ENCODE data around the gene CCZ1. TPM values are rescaled to one million over a fixed set of nuclear protein-coding genes. Genes with fewer than 3 reads are reported as not detected.
"Not testable (repeated sequence)": the region's sequence is repeated elsewhere in the genome, so short reads cannot be mapped to it uniquely, and the experiment has no call there.

The CCZ1 gene
- 56.4 TPM for polyA plus RNA-seq
- long read RNA-seq, donor 1, partial matches to known transcripts = 0 of 4 reads
- long read RNA-seq, donor 1, other reads (novel, unspliced or antisense) = 0 of 4 reads
- long read RNA-seq, donor 2, transcript CCZ1-201 (15 exons, 1,802 nt) = major isoform, 22 of 25 reads
- long read RNA-seq, donor 2, partial matches to known transcripts = 0 of 25 reads
- long read RNA-seq, donor 2, other reads (novel, unspliced or antisense) = 0 of 25 reads
- long read RNA-seq, donor 3, transcript CCZ1-201 (15 exons, 1,802 nt) = major isoform, 18 of 29 reads
- long read RNA-seq, donor 3, partial matches to known transcripts = 6 of 29 reads
- long read RNA-seq, donor 3, other reads (novel, unspliced or antisense) = 0 of 29 reads
- long read RNA-seq, donor 4, partial matches to known transcripts = 0 of 1 reads
- long read RNA-seq, donor 4, other reads (novel, unspliced or antisense) = 0 of 1 reads
- long read RNA-seq, donor 5, transcript CCZ1-201 (15 exons, 1,802 nt) = major isoform, 8 of 11 reads
- long read RNA-seq, donor 5, partial matches to known transcripts = 0 of 11 reads
- long read RNA-seq, donor 5, other reads (novel, unspliced or antisense) = 0 of 11 reads
- long read RNA-seq, donor 6, transcript CCZ1-201 (15 exons, 1,802 nt) = major isoform, 14 of 25 reads
- long read RNA-seq, donor 6, partial matches to known transcripts = 6 of 25 reads
- long read RNA-seq, donor 6, other reads (novel, unspliced or antisense) = 0 of 25 reads
- long read RNA-seq, donor 7, transcript CCZ1-201 (15 exons, 1,802 nt) = major isoform, 10 of 11 reads
- long read RNA-seq, donor 7, partial matches to known transcripts = 0 of 11 reads
- long read RNA-seq, donor 7, other reads (novel, unspliced or antisense) = 0 of 11 reads
- long read RNA-seq, donor 8, transcript CCZ1-201 (15 exons, 1,802 nt) = major isoform, 6 of 11 reads
- long read RNA-seq, donor 8, partial matches to known transcripts = 0 of 11 reads
- long read RNA-seq, donor 8, other reads (novel, unspliced or antisense) = 0 of 11 reads
- long read RNA-seq, donor 9, transcript CCZ1-201 (15 exons, 1,802 nt) = major isoform, 19 of 23 reads
- long read RNA-seq, donor 9, partial matches to known transcripts = 0 of 23 reads
- long read RNA-seq, donor 9, other reads (novel, unspliced or antisense) = 0 of 23 reads
- long read RNA-seq, donor 10, transcript CCZ1-201 (15 exons, 1,802 nt) = major isoform, 23 of 32 reads
- long read RNA-seq, donor 10, partial matches to known transcripts = 8 of 32 reads
- long read RNA-seq, donor 10, other reads (novel, unspliced or antisense) = 0 of 32 reads
- long read RNA-seq, donor 11, transcript CCZ1-201 (15 exons, 1,802 nt) = major isoform, 6 of 8 reads
- long read RNA-seq, donor 11, partial matches to known transcripts = 0 of 8 reads
- long read RNA-seq, donor 11, other reads (novel, unspliced or antisense) = 0 of 8 reads

DNA sequence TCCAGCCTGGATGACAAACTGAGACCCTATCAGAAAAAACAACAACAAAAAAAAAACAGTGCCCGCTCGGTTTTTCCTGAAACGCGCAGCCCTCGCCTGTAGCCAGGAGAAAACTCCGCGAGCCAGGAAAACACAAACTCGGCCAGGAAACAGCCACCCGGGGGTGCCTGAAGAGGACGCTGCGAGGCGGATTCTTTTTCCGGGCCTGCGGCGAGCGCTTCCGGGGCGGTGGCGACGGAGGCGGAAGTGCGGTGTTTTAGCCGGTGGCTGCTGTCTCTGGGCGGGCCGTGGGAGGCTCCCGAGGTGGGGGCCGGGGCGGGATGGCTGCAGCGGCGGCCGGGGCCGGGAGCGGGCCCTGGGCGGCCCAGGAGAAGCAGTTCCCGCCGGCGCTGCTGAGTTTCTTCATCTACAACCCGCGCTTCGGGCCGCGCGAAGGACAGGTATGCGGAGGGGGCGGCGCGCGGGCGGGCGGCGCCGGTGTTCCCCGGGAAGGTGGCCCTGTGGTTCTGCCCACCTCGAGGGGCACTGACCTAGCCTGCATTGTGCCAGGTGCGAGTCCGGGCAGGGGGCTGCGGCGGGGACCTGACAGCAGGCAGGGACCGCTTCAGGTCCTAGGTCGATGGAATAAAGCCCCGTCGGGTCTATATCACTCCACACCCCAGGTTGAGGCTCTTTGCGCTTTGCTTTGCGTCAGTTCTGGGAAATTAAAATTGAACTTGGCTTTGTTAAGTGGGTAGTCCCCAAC lies at the start of gene CCZ1:
CCZ1 (plus strand) TSS at position 254 of the 745 bp plus-strand sequence; CDS start at position 321, 67 bp downstream.
- not testable (repeated sequence) for H3K9me3 ChIP-seq (ENCODE audit: control insufficient read depth, low read depth, low read length); H3K36me3 ChIP-seq (ENCODE audit: control insufficient read depth, insufficient read depth, low read length); H3K27me3 ChIP-seq (ENCODE audit: control insufficient read depth, insufficient read depth, low read length); H3K4me1 ChIP-seq (ENCODE audit: control insufficient read depth, insufficient read depth, low read length)
- Histone ChIP-seq H3K4me3 (ENCODE audit: low read length) (peak within 1 kb of the TSS; percentile 41), H3K27ac (ENCODE audit: low read length) (peak within 1 kb of the TSS; percentile 21)
- WGBS (ENCODE audit: insufficient coverage, low lambda C conversion rate) = no CpG with 5 or more reads among the region's 64 CpGs
- DNase-seq = peak; percentile 12 to 75

- Histone ChIP-seq H3K36me3 (ENCODE audit: control insufficient read depth, insufficient read depth, low read length) (no peaks in the 10 kb centered on the region), H3K27me3 (ENCODE audit: control insufficient read depth, insufficient read depth, low read length) (no peaks in the 10 kb centered on the region), H3K27ac (ENCODE audit: low read length) (no peak overlapping the region), H3K4me1 (ENCODE audit: control insufficient read depth, insufficient read depth, low read length) (no peaks in the 10 kb centered on the region), H3K9me3 (ENCODE audit: control insufficient read depth, low read depth, low read length) (no peaks in the 10 kb centered on the region), H3K4me3 (ENCODE audit: low read length) (no peak overlapping the region)
- no peak for DNase-seq
- WGBS (ENCODE audit: insufficient coverage, low lambda C conversion rate) = no CpG with 5 or more reads among the region's 8 CpGs
These were observed 47.6 kb upstream of the CCZ1 start for GRCh38 chr7:5850944-5851343.

DNA sequence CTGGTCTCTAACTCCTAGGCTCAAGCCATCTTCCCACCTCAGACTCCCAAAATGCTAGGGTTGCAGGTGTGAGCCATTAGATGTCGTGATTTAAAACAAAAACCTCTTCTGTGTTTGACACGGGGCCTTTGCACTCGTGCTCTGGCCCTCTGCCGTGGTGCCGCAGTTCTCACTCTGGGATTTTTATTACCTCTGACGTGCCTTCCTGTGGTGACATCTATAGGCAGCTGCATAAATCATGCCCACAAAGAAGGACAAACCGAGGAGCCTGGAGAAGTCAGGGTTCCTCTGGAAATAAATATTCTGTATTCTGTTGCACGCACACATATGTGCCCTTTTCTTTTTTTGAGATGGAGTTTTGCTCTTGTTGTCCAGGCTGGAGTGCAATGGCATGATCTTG lies 43.8 kb upstream of the CCZ1 start:
- WGBS (ENCODE audit: insufficient coverage, low lambda C conversion rate) = 100% methylated on average over 3 of the region's 8 CpGs
- Histone ChIP-seq H3K27me3 (ENCODE audit: control insufficient read depth, insufficient read depth, low read length) (no peaks in the 10 kb centered on the region), H3K4me1 (ENCODE audit: control insufficient read depth, insufficient read depth, low read length) (no peaks in the 10 kb centered on the region), H3K27ac (ENCODE audit: low read length) (no peak overlapping the region), H3K36me3 (ENCODE audit: control insufficient read depth, insufficient read depth, low read length) (no peaks in the 10 kb centered on the region), H3K4me3 (ENCODE audit: low read length) (no peak overlapping the region), H3K9me3 (ENCODE audit: control insufficient read depth, low read depth, low read length) (no peaks in the 10 kb centered on the region)
- DNase-seq = no peak

- H3K9me3 ChIP-seq (ENCODE audit: control insufficient read depth, low read depth, low read length); H3K4me3 ChIP-seq (ENCODE audit: low read length); H3K27me3 ChIP-seq (ENCODE audit: control insufficient read depth, insufficient read depth, low read length); H3K27ac ChIP-seq (ENCODE audit: low read length); H3K36me3 ChIP-seq (ENCODE audit: control insufficient read depth, insufficient read depth, low read length); H3K4me1 ChIP-seq (ENCODE audit: control insufficient read depth, insufficient read depth, low read length): not testable (repeated sequence)
- DNase-seq = peak in 1 of 2 donors; percentile 44
- no CpG with 5 or more reads among the region's 13 CpGs for WGBS (ENCODE audit: insufficient coverage, low lambda C conversion rate)
These were observed 41.4 kb upstream of the CCZ1 start for GRCh38 chr7:5857041-5857575.

GRCh38 chr7:5858494-5858893 lies 40.0 kb upstream of the CCZ1 start:
- H3K9me3 ChIP-seq (ENCODE audit: control insufficient read depth, low read depth, low read length); H3K4me3 ChIP-seq (ENCODE audit: low read length); H3K36me3 ChIP-seq (ENCODE audit: control insufficient read depth, insufficient read depth, low read length); H3K4me1 ChIP-seq (ENCODE audit: control insufficient read depth, insufficient read depth, low read length); H3K27ac ChIP-seq (ENCODE audit: low read length); H3K27me3 ChIP-seq (ENCODE audit: control insufficient read depth, insufficient read depth, low read length): not testable (repeated sequence)
- peak in 1 of 2 donors; percentile 55 for DNase-seq
- no CpG with 5 or more reads among the region's 8 CpGs for WGBS (ENCODE audit: insufficient coverage, low lambda C conversion rate)

GRCh38 chr7:5861281-5861680 lies 37.3 kb upstream of the CCZ1 start:
- DNase-seq; H3K4me1 ChIP-seq (ENCODE audit: control insufficient read depth, insufficient read depth, low read length); H3K9me3 ChIP-seq (ENCODE audit: control insufficient read depth, low read depth, low read length); H3K4me3 ChIP-seq (ENCODE audit: low read length); H3K27me3 ChIP-seq (ENCODE audit: control insufficient read depth, insufficient read depth, low read length); H3K36me3 ChIP-seq (ENCODE audit: control insufficient read depth, insufficient read depth, low read length); H3K27ac ChIP-seq (ENCODE audit: low read length): not testable (repeated sequence)
- no CpG with 5 or more reads among the region's 5 CpGs for WGBS (ENCODE audit: insufficient coverage, low lambda C conversion rate)

GRCh38 chr7:5862753-5863366 lies 35.7 kb upstream of the CCZ1 start:
- H3K9me3 ChIP-seq (ENCODE audit: control insufficient read depth, low read depth, low read length); H3K27me3 ChIP-seq (ENCODE audit: control insufficient read depth, insufficient read depth, low read length); DNase-seq; H3K4me3 ChIP-seq (ENCODE audit: low read length); H3K36me3 ChIP-seq (ENCODE audit: control insufficient read depth, insufficient read depth, low read length); H3K27ac ChIP-seq (ENCODE audit: low read length); H3K4me1 ChIP-seq (ENCODE audit: control insufficient read depth, insufficient read depth, low read length): not testable (repeated sequence)
- 83% methylated on average over 1 of the region's 5 CpGs for WGBS (ENCODE audit: insufficient coverage, low lambda C conversion rate)

- H3K27ac ChIP-seq (ENCODE audit: low read length); H3K4me3 ChIP-seq (ENCODE audit: low read length); DNase-seq; H3K4me1 ChIP-seq (ENCODE audit: control insufficient read depth, insufficient read depth, low read length); H3K36me3 ChIP-seq (ENCODE audit: control insufficient read depth, insufficient read depth, low read length); H3K9me3 ChIP-seq (ENCODE audit: control insufficient read depth, low read depth, low read length); H3K27me3 ChIP-seq (ENCODE audit: control insufficient read depth, insufficient read depth, low read length): not testable (repeated sequence)
- WGBS (ENCODE audit: insufficient coverage, low lambda C conversion rate) = no CpG with 5 or more reads among the region's 9 CpGs
These were observed 33.1 kb upstream of the CCZ1 start for GRCh38 chr7:5865279-5865931.

DNA sequence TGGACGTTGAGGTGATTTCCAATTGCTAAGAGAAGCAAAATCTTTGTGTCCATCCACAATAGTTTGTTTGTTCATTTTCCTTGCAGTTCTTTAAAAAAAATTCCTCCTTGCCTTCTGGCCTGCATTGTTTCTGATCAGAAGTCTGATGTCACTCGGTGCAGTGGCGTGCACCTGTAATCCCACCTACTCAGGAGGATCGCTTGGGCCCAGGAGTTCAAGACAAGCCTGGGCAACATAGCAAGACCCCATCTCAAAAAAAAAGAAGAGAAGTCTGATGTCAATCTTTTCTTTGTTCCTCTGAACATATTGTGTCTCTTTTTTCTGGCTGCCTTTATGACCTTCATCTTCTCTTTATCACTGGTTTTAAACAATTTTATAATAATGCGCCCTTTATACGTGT lies 31.5 kb upstream of the CCZ1 start:
- no peak overlapping the region for H3K4me3 ChIP-seq (ENCODE audit: low read length)
- no peak for DNase-seq
- no peaks in the 10 kb centered on the region for H3K9me3 ChIP-seq (ENCODE audit: control insufficient read depth, low read depth, low read length)
- no peaks in the 10 kb centered on the region for H3K27me3 ChIP-seq (ENCODE audit: control insufficient read depth, insufficient read depth, low read length)
- no peak overlapping the region for H3K27ac ChIP-seq (ENCODE audit: low read length)
- WGBS (ENCODE audit: insufficient coverage, low lambda C conversion rate) = 94% methylated on average over 4 of the region's 6 CpGs
- no peaks in the 10 kb centered on the region for H3K4me1 ChIP-seq (ENCODE audit: control insufficient read depth, insufficient read depth, low read length)
- H3K36me3 ChIP-seq (ENCODE audit: control insufficient read depth, insufficient read depth, low read length) = no peaks in the 10 kb centered on the region
